Esophagus squamous epithelium (tissue), 5 donors: ENCODE measurements around the gene ECE1. TPM values are rescaled to one million over a fixed set of nuclear protein-coding genes. Genes with fewer than 3 reads are reported as not detected.
A peak's percentile ranks its signal among the peaks of the same experiment; 100 is the strongest.

Source experiments
- DNase-seq: peaks from one replicate; lab custom pipeline; 2025; lab: John Stamatoyannopoulos, UW
- H3K27ac ChIP-seq, 4 donors: fragments of 200-600 bp; sonication (generic); one replicate each; pipeline ENCODE4 v1.5.1; 2016 to 2019; ENCODE audit warnings: mild to moderate bottlenecking in 1 of 4
- H3K27me3 ChIP-seq, 4 donors: fragments of 200-600 bp; sonication (generic); 1 replicate in 3 of 4; 2 replicates in 1 of 4; pipeline versions ENCODE4 v1.5.1 to v1.6.0; 2017 to 2021; ENCODE audit warnings: antibody characterized with exemption in 1 of 4
- H3K36me3 ChIP-seq, 3 donors: fragments of 200-600 bp; sonication (generic); one replicate each; pipeline ENCODE4 v1.5.1; 2016 to 2019
- H3K4me1 ChIP-seq, 3 donors: fragments of 200-600 bp; sonication (generic); one replicate each; pipeline ENCODE4 v1.5.1; 2017 to 2019
- H3K4me3 ChIP-seq, 4 donors: fragments of 200-600 bp; sonication (generic); 1 replicate in 3 of 4; 2 replicates in 1 of 4; pipeline ENCODE4 v1.5.1; 2016 to 2019; ENCODE audit warnings: mild to moderate bottlenecking in 2 of 4, moderate library complexity in 1 of 4
- H3K9me3 ChIP-seq, 3 donors: fragments of 200-600 bp; sonication (generic); one replicate each; pipeline ENCODE4 v1.5.1; 2016 to 2019
- POLR2A ChIP-seq, 4 donors: fragments of 450-650 bp; IDR thresholded peaks; one replicate each; pipeline ENCODE4 v1.6.1; 2017; ENCODE audit warnings: antibody characterized with exemption in 4 of 4, mild to moderate bottlenecking in 4 of 4, moderate library complexity in 3 of 4
- WGBS, 2 donors: methylation state at CpG; one replicate each; pipeline ENCODE4 v1.1.5; 2018; 5-methylcytosine and 5-hydroxymethylcytosine counted together
- intact Hi-C: fragments of 100-400 bp; cut with DNase I; formaldehyde crosslinking; loops from one replicate; pipeline ENCODE4 v1.15.0; 2022
- total RNA-seq, 4 donors: library from RNA; depleted of rRNA; stranded (reverse); fragments of >200 nt; gene quantifications; one replicate each; pipeline ENCODE4 v1.1.0, GENCODE V29; 2016
- TF ChIP-seq, protein P1 (sequence below), 6 experiments: fragments of 450-650 bp in 4 of 6; fragments of 200-600 bp in 2 of 6; sonication (generic) in 2 of 6; IDR thresholded peaks; one replicate each; pipeline ENCODE4 v1.5.1; 2016 to 2019; ENCODE audit warnings: antibody characterized with exemption in 6 of 6, mild to moderate bottlenecking in 4 of 6, moderate library complexity in 4 of 6
- donor health status: DM: yes; HTN: yes; CAD: no.

Gene ECE1
- 10 to 100 TPM; 11.3 to 42.2 (median 24.1) TPM for total RNA-seq

DNA sequence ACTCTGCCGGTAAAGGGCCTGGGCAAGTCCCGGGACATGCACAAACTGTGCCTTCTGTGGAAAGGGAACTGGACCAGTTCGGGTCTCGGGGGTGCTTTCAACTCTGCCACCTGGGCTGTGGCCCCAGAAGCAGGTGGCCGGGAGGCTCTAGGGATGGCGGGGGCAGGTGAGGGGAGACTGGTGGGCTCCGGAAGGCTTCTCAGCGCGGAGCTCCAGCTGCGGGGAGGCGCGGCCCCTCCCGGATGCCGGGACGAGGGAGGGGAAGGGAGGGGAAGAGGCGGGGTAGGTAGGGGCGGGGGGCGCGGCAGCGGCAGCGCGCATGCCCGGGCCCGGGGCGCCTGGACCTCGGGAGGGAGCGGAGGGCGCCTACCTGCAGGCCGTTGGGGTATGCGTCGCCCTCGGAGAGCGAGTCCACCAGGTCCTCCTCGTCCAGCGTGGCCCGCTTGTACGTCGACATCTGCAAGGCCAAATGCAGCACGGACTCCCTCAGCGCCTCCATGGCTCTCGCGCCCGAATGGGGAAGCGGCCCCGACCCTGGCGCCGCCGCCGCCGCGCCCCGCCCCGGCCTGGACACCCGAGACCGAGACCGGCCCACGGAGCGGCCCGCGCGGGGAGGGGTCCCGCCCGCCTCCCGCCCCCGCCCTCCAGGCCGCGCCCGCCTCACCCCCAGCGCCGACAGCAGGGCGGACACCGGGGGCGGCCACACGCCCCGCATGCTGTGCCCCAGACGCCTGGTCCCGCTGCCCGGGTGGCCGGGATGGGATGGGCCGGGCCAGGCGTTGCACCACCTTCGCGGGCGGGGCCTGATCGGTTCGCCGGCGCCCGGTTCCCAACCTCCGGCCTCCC lies at the start of gene ECE1:
Gene ECE1 (minus strand): TSS at position 764 of the 846 bp plus-strand sequence. CDS start 49 bp downstream, at position 715.
- DNase-seq = no peak
- Histone ChIP-seq H3K9me3 (no peaks in the 10 kb centered on the region), H3K27me3 (peaks cover 0 to 12% (median 0%) of the 10 kb centered on the region in 4 donors), H3K4me1 (peaks cover 30 to 94% (median 49%) of the 10 kb centered on the region in 3 donors), H3K36me3 (no peaks in the 10 kb centered on the region), H3K27ac (peak within 1 kb of the TSS; percentile 62 to 90 (median 82)), H3K4me3 (peak within 1 kb of the TSS; percentile 55 to 82 (median 64))
- TF ChIP-seq POLR2A (IDR thresholded peaks at IDR 0.05) = peak in 2 of 4 donors; percentile 7 to 53
- TF ChIP-seq, protein P1, sequence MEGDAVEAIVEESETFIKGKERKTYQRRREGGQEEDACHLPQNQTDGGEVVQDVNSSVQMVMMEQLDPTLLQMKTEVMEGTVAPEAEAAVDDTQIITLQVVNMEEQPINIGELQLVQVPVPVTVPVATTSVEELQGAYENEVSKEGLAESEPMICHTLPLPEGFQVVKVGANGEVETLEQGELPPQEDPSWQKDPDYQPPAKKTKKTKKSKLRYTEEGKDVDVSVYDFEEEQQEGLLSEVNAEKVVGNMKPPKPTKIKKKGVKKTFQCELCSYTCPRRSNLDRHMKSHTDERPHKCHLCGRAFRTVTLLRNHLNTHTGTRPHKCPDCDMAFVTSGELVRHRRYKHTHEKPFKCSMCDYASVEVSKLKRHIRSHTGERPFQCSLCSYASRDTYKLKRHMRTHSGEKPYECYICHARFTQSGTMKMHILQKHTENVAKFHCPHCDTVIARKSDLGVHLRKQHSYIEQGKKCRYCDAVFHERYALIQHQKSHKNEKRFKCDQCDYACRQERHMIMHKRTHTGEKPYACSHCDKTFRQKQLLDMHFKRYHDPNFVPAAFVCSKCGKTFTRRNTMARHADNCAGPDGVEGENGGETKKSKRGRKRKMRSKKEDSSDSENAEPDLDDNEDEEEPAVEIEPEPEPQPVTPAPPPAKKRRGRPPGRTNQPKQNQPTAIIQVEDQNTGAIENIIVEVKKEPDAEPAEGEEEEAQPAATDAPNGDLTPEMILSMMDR (IDR thresholded peaks at IDR 0.05) = no peak
- WGBS, 2 donors = 0% methylated on average over 3 to 5 of the region's 90 CpGs
- intact Hi-C loops = no loop called here

DNA sequence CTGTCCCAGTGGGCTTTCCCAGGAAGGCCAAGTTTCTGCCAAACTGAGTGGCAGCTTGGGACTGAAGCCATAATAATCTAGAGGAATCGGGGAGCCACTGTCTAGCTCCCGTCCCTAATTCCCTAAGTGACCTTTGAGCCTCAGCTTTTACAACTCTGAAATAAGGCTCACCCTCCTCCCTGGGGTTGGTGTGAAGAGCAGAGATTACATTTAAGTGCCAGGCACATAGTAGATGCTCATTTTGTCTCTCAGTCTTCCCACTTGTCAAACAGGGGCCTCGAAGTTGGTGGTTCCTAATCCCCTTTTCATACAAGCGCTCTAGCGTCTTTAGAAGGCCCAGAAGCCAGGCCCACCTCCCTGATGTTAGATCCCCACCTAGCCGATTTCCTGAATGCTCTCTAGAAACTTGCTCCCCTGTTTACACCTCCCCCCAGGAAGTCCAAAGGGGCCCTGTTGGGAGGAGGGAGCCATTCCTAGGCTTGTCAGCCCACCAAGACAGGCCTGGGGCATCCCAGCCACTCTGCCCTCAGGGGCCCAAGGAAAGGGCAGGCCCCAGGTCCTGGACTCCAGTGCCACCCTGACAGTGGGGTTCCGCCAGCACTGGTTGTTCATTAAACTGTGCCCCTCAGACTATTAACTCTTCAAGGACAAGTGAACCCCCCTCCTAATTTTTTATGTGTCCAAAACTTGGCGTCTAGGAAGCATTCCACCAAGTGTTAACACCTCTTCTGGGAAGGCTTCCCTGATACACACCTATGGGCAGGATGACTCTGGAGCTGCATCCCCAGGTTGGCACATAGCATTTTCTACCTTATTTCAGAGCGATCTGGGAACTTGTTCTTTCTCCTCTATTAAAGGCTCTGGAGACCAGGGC lies 49.3 kb upstream of the ECE1 start:
- peaks cover 52 to 100% (median 88%) of the 10 kb centered on the region in 3 donors for H3K4me1 ChIP-seq
- no peak overlapping the region for H3K4me3 ChIP-seq
- no peak for DNase-seq
- no peaks in the 10 kb centered on the region for H3K9me3 ChIP-seq
- H3K27ac ChIP-seq = peak overlapping the region; percentile 48 to 93 (median 91)
- 72 to 89% methylated on average over 5 of the region's 9 CpGs for WGBS, 2 donors
- TF ChIP-seq, protein P1 (IDR thresholded peaks at IDR 0.05) = no peak
- no peaks in the 10 kb centered on the region for H3K36me3 ChIP-seq
- intact Hi-C loops = no loop called here
- peaks cover 0 to 3% (median 0%) of the 10 kb centered on the region in 4 donors for H3K27me3 ChIP-seq

- no peaks in the 10 kb centered on the region for H3K36me3 ChIP-seq
- no peak for DNase-seq
- 59 to 67% methylated on average over 8 of the region's 10 CpGs for WGBS, 2 donors
- intact Hi-C loops = no loop called here
- no peaks in the 10 kb centered on the region for H3K27me3 ChIP-seq
- peaks cover 50 to 100% (median 88%) of the 10 kb centered on the region in 3 donors for H3K4me1 ChIP-seq
- no peak for TF ChIP-seq POLR2A (IDR thresholded peaks at IDR 0.05)
- TF ChIP-seq, protein P1 (IDR thresholded peaks at IDR 0.05) = no peak
- H3K27ac ChIP-seq = peak overlapping the region; percentile 48 to 93 (median 91)
- H3K9me3 ChIP-seq = no peaks in the 10 kb centered on the region
- H3K4me3 ChIP-seq = no peak overlapping the region
These were observed 48.5 kb upstream of the ECE1 start for GRCh38 chr1:21338573-21339355.

GRCh38 chr1:21337928-21338572 lies 47.8 kb upstream of the ECE1 start:
- no peak overlapping the region for H3K4me3 ChIP-seq
- 51 to 100% methylated on average over 1 to 6 of the region's 7 CpGs for WGBS, 2 donors
- TF ChIP-seq POLR2A (IDR thresholded peaks at IDR 0.05) = no peak
- TF ChIP-seq, protein P1 (IDR thresholded peaks at IDR 0.05) = no peak
- no peaks in the 10 kb centered on the region for H3K9me3 ChIP-seq
- intact Hi-C loops = no loop called here
- no peaks in the 10 kb centered on the region for H3K36me3 ChIP-seq
- peak overlapping the region; percentile 48 to 93 (median 91) for H3K27ac ChIP-seq
- no peak for DNase-seq
- peaks cover 50 to 100% (median 91%) of the 10 kb centered on the region in 3 donors for H3K4me1 ChIP-seq
- H3K27me3 ChIP-seq = no peaks in the 10 kb centered on the region
